Mesodermal cell (in vitro differentiated cells): Measurements from ENCODE around the gene FERMT3.
A peak's percentile ranks its signal among the peaks of the same experiment; 100 is the strongest.

ENCODE experiments used
- H3K27ac ChIP-seq: 2 replicates; pipeline ENCODE4 v1.7.0; 2013; ENCODE audit warnings: mild to moderate bottlenecking, low read depth, low read length, moderate library complexity; ENCODE audit not compliant: severe bottlenecking
- H3K36me3 ChIP-seq: 2 replicates; pipeline ENCODE4 v1.7.1; 2013; ENCODE audit warnings: mild to moderate bottlenecking, low read length, moderate library complexity; ENCODE audit not compliant: control insufficient read depth, insufficient read depth
- H3K4me1 ChIP-seq: one replicate; pipeline ENCODE4 v1.7.1; 2013; ENCODE audit warnings: mild to moderate bottlenecking, low read length; ENCODE audit not compliant: insufficient read depth, control insufficient read depth, poor library complexity, severe bottlenecking
- H3K4me3 ChIP-seq: 2 replicates; pipeline ENCODE4 v1.7.0; 2013; ENCODE audit warnings: low read length, control low read depth, mild to moderate bottlenecking; ENCODE audit not compliant: insufficient read depth, poor library complexity, severe bottlenecking; ENCODE audit errors: extremely low read depth
- H3K9me3 ChIP-seq: 2 replicates; pipeline ENCODE4 v1.7.1; 2013; ENCODE audit warnings: mild to moderate bottlenecking, low read length, moderate library complexity; ENCODE audit not compliant: control insufficient read depth
- WGBS, 2 experiments: methylation state at CpG; one replicate each; pipeline ENCODE4 v1.1.5; 2013; ENCODE audit warnings: missing lambda C conversion rate in 2 of 2; ENCODE audit not compliant: insufficient coverage in 2 of 2; 5-methylcytosine and 5-hydroxymethylcytosine counted together

FERMT3 gene

GRCh38 chr11:64251016-64251752 lies 44.7 kb downstream of the FERMT3 start, which contains the start of gene PLCB3:
PLCB3 (plus strand) TSS chr11:64251530; CDS start chr11:64251650, 120 bp downstream.
- Histone ChIP-seq H3K36me3 (peaks cover 26% of the 10 kb centered on the region), H3K4me3 (peak within 1 kb of the TSS; percentile 78), H3K27ac (peak within 1 kb of the TSS; percentile 41), H3K9me3 (no peaks in the 10 kb centered on the region), H3K4me1 (peaks cover 35% of the 10 kb centered on the region)
- WGBS, 2 experiments, result 1 to 2% methylated on average over 54 to 68 of the region's 75 CpGs

DNA sequence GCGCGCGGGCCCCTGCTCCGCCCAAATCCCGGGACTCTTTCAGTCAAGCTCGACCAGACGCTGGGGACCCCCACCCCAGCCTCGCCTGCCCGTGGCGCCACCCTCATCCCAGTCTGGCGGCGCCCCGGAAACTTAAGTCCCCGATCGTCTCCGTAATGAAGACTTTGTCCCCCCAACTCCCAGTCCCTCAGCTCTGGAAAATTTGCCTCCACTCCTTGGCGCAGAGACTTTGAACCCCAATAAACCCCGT lies 45.2 kb downstream of the FERMT3 start:
- peaks cover 31% of the 10 kb centered on the region for H3K36me3 ChIP-seq
- no peaks in the 10 kb centered on the region for H3K9me3 ChIP-seq
- peak overlapping the region; percentile 78 for H3K4me3 ChIP-seq
- H3K27ac ChIP-seq, result no peak overlapping the region
- peaks cover 35% of the 10 kb centered on the region for H3K4me1 ChIP-seq
- 0 to 1% methylated on average over 17 to 18 of the region's 18 CpGs for WGBS, 2 experiments

DNA sequence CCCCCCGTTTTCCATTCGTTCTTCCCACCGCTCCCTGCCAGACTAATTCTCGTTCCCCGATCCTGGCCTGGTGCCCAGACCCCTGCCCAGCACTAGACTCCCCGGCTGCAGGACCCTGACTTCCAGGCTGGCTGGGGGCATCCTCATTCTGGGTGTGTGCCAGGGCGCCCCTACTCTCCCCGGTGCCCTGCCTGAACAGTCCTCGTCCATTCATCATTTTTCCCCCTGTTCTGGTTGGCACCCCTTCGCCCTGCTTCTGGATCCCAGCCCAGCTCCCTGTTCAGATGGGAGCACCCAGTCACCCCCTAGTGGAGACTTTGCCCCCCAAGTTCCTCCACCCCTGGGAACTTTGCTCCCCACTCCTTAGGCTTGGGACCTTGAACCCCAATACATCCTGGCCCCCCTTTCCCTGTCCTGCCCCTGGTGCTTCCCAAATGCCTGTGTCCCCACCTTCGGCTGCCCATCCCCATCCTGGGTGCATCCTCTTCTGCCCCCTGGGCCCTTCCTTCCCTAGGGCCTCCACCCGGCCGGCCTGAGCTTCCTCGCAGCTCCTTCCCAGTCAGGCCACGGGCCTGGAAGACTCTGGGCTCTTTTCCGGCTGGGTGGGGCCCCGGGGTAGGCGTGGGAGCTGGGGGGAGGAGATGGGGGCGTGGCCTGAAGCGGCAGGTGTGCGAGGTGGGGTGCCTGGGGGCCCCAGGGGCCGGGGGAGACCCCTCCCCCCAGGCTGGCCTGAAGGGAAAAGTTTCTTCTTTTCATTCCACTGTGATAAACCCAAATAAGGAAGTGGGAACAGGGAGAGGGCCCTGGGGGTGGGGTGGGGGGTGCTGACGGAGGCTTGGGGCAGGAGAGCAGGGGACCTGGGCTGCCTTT lies 45.7 kb downstream of the FERMT3 start:
- 9 to 21% methylated on average over 9 to 12 of the region's 23 CpGs for WGBS, 2 experiments

GRCh38 chr11:64253043-64253442 lies 46.5 kb downstream of the FERMT3 start:
- WGBS, 2 experiments, result 86 to 87% methylated on average over 8 of the region's 8 CpGs
- Histone ChIP-seq H3K36me3 (peaks cover 42% of the 10 kb centered on the region), H3K4me3 (peak overlapping the region; percentile 78)

More for the DNA sequence above, 45.7 kb downstream of the FERMT3 start:
- no peak overlapping the region for H3K27ac ChIP-seq
- H3K36me3 ChIP-seq, result peaks cover 34% of the 10 kb centered on the region
- H3K4me3 ChIP-seq, result peak overlapping the region; percentile 78
- peaks cover 35% of the 10 kb centered on the region for H3K4me1 ChIP-seq
- H3K9me3 ChIP-seq, result no peaks in the 10 kb centered on the region

DNA sequence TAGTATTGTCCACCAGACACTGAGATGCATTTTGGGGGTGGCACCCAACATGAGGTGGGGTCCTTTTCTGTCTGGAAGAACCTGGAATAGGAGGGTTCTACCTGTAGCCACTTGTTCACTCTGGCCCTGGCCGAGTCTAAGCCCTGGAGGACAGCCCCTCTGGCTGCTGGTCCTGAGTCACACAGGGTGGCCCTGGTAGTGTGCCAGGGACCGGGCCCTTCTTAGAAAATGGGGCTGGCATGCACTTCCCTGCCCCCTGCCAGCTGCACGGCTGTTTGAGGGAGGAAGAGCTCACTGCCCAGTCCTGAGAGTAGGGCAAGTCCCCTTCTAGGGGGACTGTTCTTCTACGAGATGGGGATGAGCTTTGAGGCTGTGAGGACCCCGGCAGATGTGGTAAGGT lies 47.0 kb downstream of the FERMT3 start:
- Histone ChIP-seq H3K4me1 (peaks cover 30% of the 10 kb centered on the region), H3K27ac (no peak overlapping the region), H3K36me3 (peaks cover 47% of the 10 kb centered on the region), H3K4me3 (no peak overlapping the region), H3K9me3 (no peaks in the 10 kb centered on the region)
- 94 to 100% methylated on average over 5 of the region's 5 CpGs for WGBS, 2 experiments

More at GRCh38 chr11:64253043-64253442, 46.5 kb downstream of the FERMT3 start:
- no peak overlapping the region for H3K27ac ChIP-seq
- no peaks in the 10 kb centered on the region for H3K9me3 ChIP-seq
- H3K4me1 ChIP-seq, result peaks cover 32% of the 10 kb centered on the region

DNA sequence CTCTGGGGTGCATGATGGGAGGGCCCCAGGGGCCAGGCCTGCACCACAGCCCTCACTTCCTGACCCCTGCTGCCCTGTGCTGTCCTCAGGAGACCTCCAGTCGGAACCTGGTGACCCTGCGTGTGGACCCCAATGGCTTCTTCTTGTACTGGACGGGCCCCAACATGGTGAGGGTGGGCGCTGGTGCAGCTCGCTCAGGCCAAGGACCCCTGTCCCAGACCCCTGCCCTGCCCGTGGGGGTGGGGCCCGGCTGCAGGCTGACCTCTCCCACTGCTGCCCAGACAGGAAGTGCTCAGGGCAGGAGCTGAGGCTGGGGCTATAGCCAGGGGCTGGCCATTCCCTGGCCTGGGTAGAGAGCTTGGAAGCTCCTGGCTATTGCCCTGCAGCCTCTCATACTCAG lies 47.8 kb downstream of the FERMT3 start:
- no peak overlapping the region for H3K27ac ChIP-seq
- no peaks in the 10 kb centered on the region for H3K9me3 ChIP-seq
- H3K4me1 ChIP-seq, result peaks cover 21% of the 10 kb centered on the region
- 95 to 97% methylated on average over 7 of the region's 7 CpGs for WGBS, 2 experiments
- peaks cover 55% of the 10 kb centered on the region for H3K36me3 ChIP-seq
- no peak overlapping the region for H3K4me3 ChIP-seq

DNA sequence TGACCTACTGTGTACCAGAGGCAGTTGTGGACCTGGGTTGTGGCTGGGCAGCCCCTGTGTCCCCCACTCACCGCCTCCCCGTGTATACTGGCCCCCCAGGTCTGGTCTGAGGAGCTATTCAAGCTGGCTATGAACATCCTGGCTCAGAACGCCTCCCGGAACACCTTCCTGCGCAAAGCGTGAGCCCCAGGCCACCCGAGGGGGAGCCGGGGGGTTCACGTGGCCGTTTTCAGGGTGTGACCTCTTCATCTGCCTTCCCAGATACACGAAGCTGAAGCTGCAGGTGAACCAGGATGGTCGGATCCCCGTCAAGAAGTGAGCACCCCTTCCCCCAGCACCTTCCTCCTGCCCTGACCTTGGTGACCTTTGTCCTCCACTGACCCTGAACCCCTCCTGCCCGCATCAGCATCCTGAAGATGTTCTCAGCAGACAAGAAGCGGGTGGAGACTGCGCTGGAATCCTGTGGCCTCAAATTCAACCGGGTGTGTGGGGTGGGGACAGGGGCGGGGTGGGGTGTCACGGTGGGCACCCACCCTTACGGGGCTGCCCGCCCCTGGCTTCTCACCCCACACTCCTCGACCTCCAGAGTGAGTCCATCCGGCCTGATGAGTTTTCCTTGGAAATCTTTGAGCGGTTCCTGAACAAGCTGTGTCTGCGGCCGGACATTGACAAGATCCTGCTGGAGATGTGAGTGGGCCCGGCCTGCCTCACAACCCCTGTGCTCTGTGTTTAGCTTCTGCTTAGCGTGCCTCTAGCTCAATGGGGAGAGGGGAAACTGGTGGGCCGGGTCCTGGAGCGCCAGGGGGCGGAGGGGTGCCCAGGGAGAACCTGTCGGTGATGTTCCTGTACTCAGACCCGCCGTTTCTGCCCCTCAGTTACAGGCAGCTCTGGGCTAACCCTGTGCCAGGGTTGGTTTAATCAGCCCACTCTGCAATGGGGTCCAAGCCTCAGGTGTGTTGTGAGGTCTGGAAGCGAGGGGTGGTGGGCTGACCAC lies 48.9 kb downstream of the FERMT3 start:
- H3K27ac ChIP-seq, result no peak overlapping the region
- no peaks in the 10 kb centered on the region for H3K9me3 ChIP-seq
- WGBS, 2 experiments, result 94 to 98% methylated on average over 20 to 34 of the region's 35 CpGs
- peaks cover 15% of the 10 kb centered on the region for H3K4me1 ChIP-seq
- peaks cover 65% of the 10 kb centered on the region for H3K36me3 ChIP-seq
- H3K4me3 ChIP-seq, result no peak overlapping the region

DNA sequence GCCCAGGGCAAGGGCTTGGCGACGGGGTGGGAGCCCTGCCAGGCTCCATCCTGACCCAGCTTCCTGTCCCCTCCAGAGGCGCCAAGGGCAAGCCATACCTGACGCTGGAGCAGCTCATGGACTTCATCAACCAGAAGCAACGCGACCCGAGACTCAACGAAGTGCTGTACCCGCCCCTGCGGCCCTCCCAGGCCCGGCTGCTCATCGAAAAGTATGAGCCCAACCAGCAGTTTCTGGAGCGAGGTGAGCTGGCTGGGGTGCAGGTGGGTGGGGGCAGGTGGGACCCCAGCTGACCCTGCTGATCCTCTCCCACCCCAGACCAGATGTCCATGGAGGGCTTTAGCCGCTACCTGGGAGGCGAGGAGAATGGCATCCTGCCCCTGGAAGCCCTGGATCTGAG lies 49.8 kb downstream of the FERMT3 start:
- Histone ChIP-seq H3K27ac (no peak overlapping the region), H3K4me3 (no peak overlapping the region), H3K4me1 (peaks cover 11% of the 10 kb centered on the region), H3K36me3 (peaks cover 69% of the 10 kb centered on the region), H3K9me3 (no peaks in the 10 kb centered on the region)
- 96 to 98% methylated on average over 12 to 14 of the region's 15 CpGs for WGBS, 2 experiments

DNA sequence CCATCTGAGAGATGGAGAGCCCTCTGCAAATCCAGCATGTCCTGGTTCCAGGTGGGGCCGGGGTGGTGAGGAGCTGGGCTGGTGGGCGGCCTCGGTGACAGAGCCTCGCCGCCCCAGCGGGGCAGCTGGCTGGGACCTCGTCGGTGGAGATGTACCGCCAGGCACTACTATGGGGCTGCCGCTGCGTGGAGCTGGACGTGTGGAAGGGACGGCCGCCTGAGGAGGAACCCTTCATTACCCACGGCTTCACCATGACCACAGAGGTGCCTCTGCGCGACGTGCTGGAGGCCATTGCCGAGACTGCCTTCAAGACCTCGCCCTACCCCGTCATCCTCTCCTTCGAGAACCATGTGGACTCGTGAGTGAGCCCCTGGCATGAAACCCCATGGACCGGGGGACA lies 51.8 kb downstream of the FERMT3 start:
- Histone ChIP-seq H3K4me3 (no peak overlapping the region), H3K9me3 (no peaks in the 10 kb centered on the region), H3K4me1 (peaks cover 14% of the 10 kb centered on the region), H3K27ac (no peak overlapping the region), H3K36me3 (peaks cover 85% of the 10 kb centered on the region)
- WGBS, 2 experiments, result 95% methylated on average over 23 to 24 of the region's 24 CpGs

DNA sequence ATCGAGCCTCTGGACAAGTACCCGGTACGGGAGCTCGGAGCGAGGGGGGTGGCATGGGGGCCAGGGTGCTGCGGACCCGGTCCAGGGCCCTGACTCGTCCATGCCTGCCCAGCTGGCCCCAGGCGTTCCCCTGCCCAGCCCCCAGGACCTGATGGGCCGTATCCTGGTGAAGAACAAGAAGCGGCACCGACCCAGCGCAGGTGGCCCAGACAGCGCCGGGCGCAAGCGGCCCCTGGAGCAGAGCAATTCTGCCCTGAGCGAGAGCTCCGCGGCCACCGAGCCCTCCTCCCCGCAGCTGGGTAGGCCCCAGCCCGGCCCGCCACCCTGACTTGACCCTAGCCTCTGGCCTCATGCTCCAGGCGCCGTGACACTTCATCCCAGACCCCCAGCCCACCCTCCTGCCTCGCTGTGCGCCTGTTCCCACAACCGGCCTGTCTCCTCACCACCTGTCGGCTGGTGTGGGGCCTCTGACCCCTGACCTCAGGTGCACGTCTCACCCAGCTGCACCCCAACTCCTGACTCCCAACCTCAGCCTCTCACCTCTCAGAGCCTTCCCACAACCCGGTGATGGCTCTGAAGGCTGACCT lies 52.5 kb downstream of the FERMT3 start:
- Histone ChIP-seq H3K36me3 (peaks cover 89% of the 10 kb centered on the region), H3K4me1 (peaks cover 21% of the 10 kb centered on the region), H3K27ac (no peak overlapping the region), H3K4me3 (no peak overlapping the region), H3K9me3 (no peaks in the 10 kb centered on the region)
- 94 to 98% methylated on average over 30 to 32 of the region's 32 CpGs for WGBS, 2 experiments
